ENCODE results near the gene PER1. TPM values are rescaled to one million over a fixed set of nuclear protein-coding genes. Genes with fewer than 3 reads are reported as not detected.

Gene PER1
- total RNA-seq, 1 experiment from 2014 or later: 87.6 TPM

- peak overlapping the region; percentile 66 for H3K9ac ChIP-seq (ENCODE audit: low read length)
- intact Hi-C loops (cut with micrococcal nuclease): loop anchor here (1.0 to 5.0 kb wide), 5 partner anchors 13 to 83 kb away; partner anchors contain the start of gene PER1
- TF ChIP-seq CBX3 (IDR thresholded peaks at IDR 0.05; ENCODE audit: low read depth) (peak; percentile 82), ELF1 (IDR thresholded peaks at IDR 0.05; ENCODE audit: borderline replicate concordance, low read depth) (no peak; the same call in 1 of the 2 replicates), POLR2AphosphoS5 (IDR thresholded peaks at IDR 0.05; ENCODE audit: low read depth, low read length) (peak; percentile 64), ATF3 (IDR thresholded peaks at IDR 0.05) (peak; percentile 96), EGR1 (IDR thresholded peaks at IDR 0.05; ENCODE audit: low read depth) (0 out of 2 replicates have a peak, but pooled peaks have one; percentile 22), JUND (IDR thresholded peaks at IDR 0.05) (peak; percentile 14), SIN3A (IDR thresholded peaks at IDR 0.05; ENCODE audit: low read depth) (peak; percentile 77; the same call in 1 of the 2 replicates), ZBTB33 (IDR thresholded peaks at IDR 0.05; ENCODE audit: extremely low read depth, insufficient replicate concordance, low read length) (peak; percentile 27), EZH2 (IDR thresholded peaks at IDR 0.05) (no peak), EZH2phosphoT487 (IDR thresholded peaks at IDR 0.05; ENCODE audit: borderline replicate concordance) (no peak), TCF7L2 (IDR thresholded peaks at IDR 0.05; ENCODE audit: borderline replicate concordance, extremely low read depth, insufficient read depth, insufficient read length) (no peak), RAD21 (IDR thresholded peaks at IDR 0.05; ENCODE audit: low read depth) (peak; percentile 88), CEBPB (IDR thresholded peaks at IDR 0.05; ENCODE audit: low read depth) (no peak), POLR2A (IDR thresholded peaks at IDR 0.05; ENCODE audit: borderline replicate concordance, extremely low read depth, insufficient read depth, insufficient read length) (no peak)
- TF ChIP-seq, protein P1, sequence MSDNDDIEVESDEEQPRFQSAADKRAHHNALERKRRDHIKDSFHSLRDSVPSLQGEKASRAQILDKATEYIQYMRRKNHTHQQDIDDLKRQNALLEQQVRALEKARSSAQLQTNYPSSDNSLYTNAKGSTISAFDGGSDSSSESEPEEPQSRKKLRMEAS (IDR thresholded peaks at IDR 0.05): peak; percentile 93
- TF ChIP-seq, protein P2, sequence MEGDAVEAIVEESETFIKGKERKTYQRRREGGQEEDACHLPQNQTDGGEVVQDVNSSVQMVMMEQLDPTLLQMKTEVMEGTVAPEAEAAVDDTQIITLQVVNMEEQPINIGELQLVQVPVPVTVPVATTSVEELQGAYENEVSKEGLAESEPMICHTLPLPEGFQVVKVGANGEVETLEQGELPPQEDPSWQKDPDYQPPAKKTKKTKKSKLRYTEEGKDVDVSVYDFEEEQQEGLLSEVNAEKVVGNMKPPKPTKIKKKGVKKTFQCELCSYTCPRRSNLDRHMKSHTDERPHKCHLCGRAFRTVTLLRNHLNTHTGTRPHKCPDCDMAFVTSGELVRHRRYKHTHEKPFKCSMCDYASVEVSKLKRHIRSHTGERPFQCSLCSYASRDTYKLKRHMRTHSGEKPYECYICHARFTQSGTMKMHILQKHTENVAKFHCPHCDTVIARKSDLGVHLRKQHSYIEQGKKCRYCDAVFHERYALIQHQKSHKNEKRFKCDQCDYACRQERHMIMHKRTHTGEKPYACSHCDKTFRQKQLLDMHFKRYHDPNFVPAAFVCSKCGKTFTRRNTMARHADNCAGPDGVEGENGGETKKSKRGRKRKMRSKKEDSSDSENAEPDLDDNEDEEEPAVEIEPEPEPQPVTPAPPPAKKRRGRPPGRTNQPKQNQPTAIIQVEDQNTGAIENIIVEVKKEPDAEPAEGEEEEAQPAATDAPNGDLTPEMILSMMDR (IDR thresholded peaks at IDR 0.05 in 2 of 3, conservative IDR thresholded peaks at IDR 0.05 in 1 of 3; ENCODE audit: borderline replicate concordance in 1 of 3, insufficient read depth in 1 of 3, low read depth in 2 of 3, low read length in 2 of 3): peak; percentile 86 to 87 (median 87)
- TF ChIP-seq, protein P3, sequence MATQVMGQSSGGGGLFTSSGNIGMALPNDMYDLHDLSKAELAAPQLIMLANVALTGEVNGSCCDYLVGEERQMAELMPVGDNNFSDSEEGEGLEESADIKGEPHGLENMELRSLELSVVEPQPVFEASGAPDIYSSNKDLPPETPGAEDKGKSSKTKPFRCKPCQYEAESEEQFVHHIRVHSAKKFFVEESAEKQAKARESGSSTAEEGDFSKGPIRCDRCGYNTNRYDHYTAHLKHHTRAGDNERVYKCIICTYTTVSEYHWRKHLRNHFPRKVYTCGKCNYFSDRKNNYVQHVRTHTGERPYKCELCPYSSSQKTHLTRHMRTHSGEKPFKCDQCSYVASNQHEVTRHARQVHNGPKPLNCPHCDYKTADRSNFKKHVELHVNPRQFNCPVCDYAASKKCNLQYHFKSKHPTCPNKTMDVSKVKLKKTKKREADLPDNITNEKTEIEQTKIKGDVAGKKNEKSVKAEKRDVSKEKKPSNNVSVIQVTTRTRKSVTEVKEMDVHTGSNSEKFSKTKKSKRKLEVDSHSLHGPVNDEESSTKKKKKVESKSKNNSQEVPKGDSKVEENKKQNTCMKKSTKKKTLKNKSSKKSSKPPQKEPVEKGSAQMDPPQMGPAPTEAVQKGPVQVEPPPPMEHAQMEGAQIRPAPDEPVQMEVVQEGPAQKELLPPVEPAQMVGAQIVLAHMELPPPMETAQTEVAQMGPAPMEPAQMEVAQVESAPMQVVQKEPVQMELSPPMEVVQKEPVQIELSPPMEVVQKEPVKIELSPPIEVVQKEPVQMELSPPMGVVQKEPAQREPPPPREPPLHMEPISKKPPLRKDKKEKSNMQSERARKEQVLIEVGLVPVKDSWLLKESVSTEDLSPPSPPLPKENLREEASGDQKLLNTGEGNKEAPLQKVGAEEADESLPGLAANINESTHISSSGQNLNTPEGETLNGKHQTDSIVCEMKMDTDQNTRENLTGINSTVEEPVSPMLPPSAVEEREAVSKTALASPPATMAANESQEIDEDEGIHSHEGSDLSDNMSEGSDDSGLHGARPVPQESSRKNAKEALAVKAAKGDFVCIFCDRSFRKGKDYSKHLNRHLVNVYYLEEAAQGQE (IDR thresholded peaks at IDR 0.05; ENCODE audit: low read depth): no peak
These were observed 13.4 kb downstream of the PER1 start for GRCh38 chr17:8138672-8139371.

More at GRCh38 chr17:8138672-8139371, 13.4 kb downstream of the PER1 start:
- RAD21 ChIA-PET (ENCODE audit: low non-redundant PET in 1 of 2, low total read pairs in 2 of 2, uncharacterized antibody in 2 of 2, unreplicated experiment in 2 of 2): interaction anchor here in 1 of 2 experiments (1.1 kb wide), 1 partner anchor 84 kb away, joined by 4 read pairs; no protein-coding TSS in a partner anchor
- no peak overlapping the region for H2AFZ ChIP-seq (ENCODE audit: low read depth, low read length, poor library complexity, severe bottlenecking)
- H3K4me2 ChIP-seq (ENCODE audit: low read length): peak overlapping the region; percentile 77
- peak overlapping the region; percentile 14 to 48; a peak in 3 of 4 replicates for H3K4me3 ChIP-seq (replicated peaks in 1 of 2; ENCODE audit: low read depth in 1 of 2, low read length in 2 of 2)
- H3K36me3 ChIP-seq (ENCODE audit: control insufficient read depth in 1 of 2, insufficient read depth in 2 of 2, low read length in 2 of 2): peaks cover 7 to 24% of the 10 kb centered on the region in 2 experiments
- no peaks in the 10 kb centered on the region for H3K27me3 ChIP-seq (ENCODE audit: insufficient read depth, low read length)
- BruUV-seq (replicated peaks): no TSS peak
- H4K20me1 ChIP-seq (ENCODE audit: insufficient read depth): 0 out of 2 replicates have a peak, but pooled peaks cover 6% of the 10 kb centered on the region
- peak overlapping the region; percentile 63 for H3K27ac ChIP-seq (ENCODE audit: low read depth, low read length)
- peak; percentile 89 for ATAC-seq
- CTCF ChIA-PET: interaction anchor here (1.1 to 2.8 kb wide), 6 partner anchors 12 to 65 kb away, joined by 3 to 13 read pairs (median 4); partner anchors contain the start of gene BORCS6
- POLR2A ChIA-PET: interaction anchor here (1.1 to 3.7 kb wide), 6 partner anchors 8 to 83 kb away, joined by 3 to 25 read pairs (median 4); partner anchors contain the start of gene PER1
- H3K9me2 ChIP-seq (ENCODE audit: insufficient read depth): no peaks in the 10 kb centered on the region
- no peaks in the 10 kb centered on the region for H3K79me2 ChIP-seq (ENCODE audit: insufficient read depth, low read length)
- H3K9me3 ChIP-seq (ENCODE audit: control insufficient read depth in 1 of 2, insufficient read depth in 1 of 2, low read depth in 1 of 2, low read length in 2 of 2): no peaks in the 10 kb centered on the region
- peak; percentile 95 for DNase-seq (ENCODE audit: low read depth, low spot score)
- H3K4me1 ChIP-seq (ENCODE audit: control insufficient read depth in 1 of 2, insufficient read depth in 2 of 2, low read length in 2 of 2): peaks cover 30 to 61% of the 10 kb centered on the region in 2 experiments
